NT2/D1 (cell line): ENCODE data around the gene FAM181A.

ENCODE experiments used
- YY1 ChIP-seq: IDR thresholded peaks from 2 replicates; pipeline ENCODE4 v1.6.1; 2011; ENCODE audit not compliant: insufficient read length, insufficient read depth
- ZNF274 ChIP-seq: IDR thresholded peaks from 2 replicates; pipeline ENCODE4 v1.6.1; 2011; ENCODE audit warnings: mild to moderate bottlenecking, low read depth, low read length

DNA sequence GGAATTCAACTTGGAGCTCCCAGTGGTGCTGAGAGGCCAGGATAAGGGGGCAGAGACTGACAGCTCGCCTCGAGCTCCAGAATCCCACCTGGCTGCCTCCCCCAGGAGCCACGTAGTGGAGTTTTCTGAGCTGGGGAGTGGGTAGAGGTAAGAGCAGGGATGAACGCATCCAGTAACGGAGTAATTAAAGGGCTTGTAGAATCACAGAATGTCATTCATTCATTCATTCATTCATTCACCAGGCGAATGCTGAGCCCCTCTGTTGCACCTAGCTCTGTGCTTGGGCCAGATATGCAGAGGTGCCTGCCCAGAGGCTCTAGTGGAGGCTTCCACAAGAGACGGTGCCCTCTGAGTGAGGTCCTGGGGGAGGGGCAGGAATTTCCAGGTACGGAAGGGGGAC lies 8.1 kb downstream of the FAM181A start:
- TF ChIP-seq ZNF274 (no peak), YY1 (no peak)
